WTC11 (cell line): ENCODE data around the gene GRAMD1B. TPM values are rescaled to one million over a fixed set of nuclear protein-coding genes. Genes with fewer than 3 reads are reported as not detected.
A peak's percentile ranks its signal among the peaks of the same experiment; 100 is the strongest.
"Not testable (repeated sequence)": the region's sequence is repeated elsewhere in the genome, so short reads cannot be mapped to it uniquely, and the experiment has no call there.

Experiments
- ATAC-seq: fragments of 200-7000 bp; cut with Tn5 transposase; 2 replicates; pipeline ENCODE4 v1.10.0; 2021; ENCODE audit warnings: mild to moderate bottlenecking, moderate library complexity
- CTCF ChIA-PET: fragments of 300-600 bp; sonication (Branson Sonifier 250); formaldehyde crosslinking; loops from one replicate; lab custom pipeline; 2021; ENCODE audit warnings: antibody characterized with exemption; lab: Charles Lee
- POLR2A ChIA-PET: fragments of 350-600 bp; sonication (Branson Sonifier 250); formaldehyde crosslinking; loops from one replicate; lab custom pipeline; 2021; ENCODE audit warnings: antibody characterized with exemption; lab: Charles Lee
- DNase-seq: peaks from one replicate; pipeline ENCODE4 v3.0.0; 2021; ENCODE audit warnings: low spot score
- H3K27ac Mint-ChIP-seq: 2 replicates; pipeline ENCODE4 v1.8.0; 2021; ENCODE audit warnings: mixed read lengths
- H3K27me3 Mint-ChIP-seq: 2 replicates; pipeline ENCODE4 v1.8.0; 2021; ENCODE audit warnings: low read depth, mild to moderate bottlenecking, moderate library complexity, mixed read lengths
- H3K36me3 Mint-ChIP-seq: 2 replicates; pipeline ENCODE4 v1.8.0; 2021; ENCODE audit warnings: mixed read lengths
- H3K4me1 Mint-ChIP-seq: 2 replicates; pipeline ENCODE4 v1.8.0; 2022; ENCODE audit warnings: mixed read lengths
- H3K4me3 Mint-ChIP-seq: 2 replicates; pipeline ENCODE4 v1.8.0; 2021; ENCODE audit warnings: mild to moderate bottlenecking, moderate library complexity, mixed read lengths
- H3K9me3 Mint-ChIP-seq: 2 replicates; pipeline ENCODE4 v1.8.0; 2021; ENCODE audit warnings: mixed read lengths
- ATF1 ChIP-seq: sonication (generic); formaldehyde crosslinking; IDR thresholded peaks from 2 replicates; pipeline ENCODE4 v1.8.1; 2023; ENCODE audit warnings: mild to moderate bottlenecking, moderate library complexity, missing genetic modification reagents
- CBFB ChIP-seq: sonication (generic); formaldehyde crosslinking; IDR thresholded peaks from 2 replicates; pipeline ENCODE4 v1.8.1; 2022; ENCODE audit warnings: mild to moderate bottlenecking, low read depth, missing genetic modification reagents
- CTCF ChIP-seq: fragments of 200-600 bp; IDR thresholded peaks from 2 replicates; pipeline ENCODE4 v1.8.0; 2022; ENCODE audit warnings: antibody characterized with exemption
- E2F4 ChIP-seq: sonication (generic); formaldehyde crosslinking; IDR thresholded peaks from 2 replicates; pipeline ENCODE4 v1.8.1; 2022; ENCODE audit warnings: low read depth, mild to moderate bottlenecking, moderate library complexity, missing genetic modification reagents, borderline replicate concordance
- HMGXB4 ChIP-seq: sonication (generic); formaldehyde crosslinking; IDR thresholded peaks from 2 replicates; pipeline ENCODE4 v1.8.1; 2023; ENCODE audit warnings: mild to moderate bottlenecking, moderate library complexity, missing genetic modification reagents
- MLX ChIP-seq: sonication (generic); formaldehyde crosslinking; IDR thresholded peaks from 2 replicates; pipeline ENCODE4 v1.8.1; 2023; ENCODE audit warnings: mild to moderate bottlenecking, missing genetic modification reagents, moderate library complexity
- PRDM15 ChIP-seq: sonication (generic); formaldehyde crosslinking; IDR thresholded peaks from 2 replicates; pipeline ENCODE4 v1.8.0; 2022; ENCODE audit warnings: missing genetic modification reagents
- SP1 ChIP-seq: sonication (generic); formaldehyde crosslinking; conservative IDR thresholded peaks from 2 replicates; pipeline ENCODE4 v1.8.1; 2022; ENCODE audit warnings: missing genetic modification reagents
- ZBTB43 ChIP-seq: sonication (generic); formaldehyde crosslinking; IDR thresholded peaks from 2 replicates; pipeline ENCODE4 v1.8.1; 2023; ENCODE audit warnings: mild to moderate bottlenecking, missing genetic modification reagents
- ZNF416 ChIP-seq: fragments of 250-450 bp; sonication (Bioruptor Pico); IDR thresholded peaks from 2 replicates; pipeline ENCODE4 v1.9.0; 2021; ENCODE audit warnings: mild to moderate bottlenecking, inconsistent platforms
- total RNA-seq: library from RNA; stranded (reverse); gene quantifications from 3 replicates; pipeline ENCODE4 v1.2.3, GENCODE V29; 2021

GRAMD1B gene
- total RNA-seq, 1 experiment from 2014 or later: 31.5 TPM

- TF ChIP-seq PRDM15 (CRISPR knock-in tag): no peak
- no peak for TF ChIP-seq ATF1
- TF ChIP-seq CBFB (CRISPR knock-in tag): no peak
- no peak for TF ChIP-seq CTCF
- no peak for TF ChIP-seq SP1
- TF ChIP-seq MLX (CRISPR knock-in tag): no peak
- no peak for TF ChIP-seq ZNF416
- TF ChIP-seq, all 79 proteins: peak for 0
Measured at GRCh38 chr11:123569393-123569792, 139.3 kb downstream of the GRAMD1B start (continued).

GRCh38 chr11:123570939-123571580 is 141.0 kb downstream of the GRAMD1B start:
- 0 out of 2 replicates have a peak overlapping the region, but pooled peaks have one; percentile 12 for H3K27ac Mint-ChIP-seq
- ChIA-PET POLR2A (no interaction called here), CTCF (interaction anchor here (0.8 to 5.1 kb wide), 6 partner anchors 9 to 164 kb away, joined by 3 to 27 read pairs (median 7); no protein-coding TSS in a partner anchor)

GRCh38 chr11:123572791-123573190 is 142.7 kb downstream of the GRAMD1B start:
- POLR2A ChIA-PET, H3K4me3 Mint-ChIP-seq, H3K9me3 Mint-ChIP-seq, H3K36me3 Mint-ChIP-seq, H3K27me3 Mint-ChIP-seq, ATAC-seq, H3K27ac Mint-ChIP-seq, DNase-seq: not testable (repeated sequence)
- CTCF ChIA-PET: interaction anchor here (0.7 to 5.1 kb wide), 8 partner anchors 8 to 377 kb away, joined by 3 to 27 read pairs (median 4); no protein-coding TSS in a partner anchor
- H3K4me1 Mint-ChIP-seq: peaks cover 66% of the 10 kb centered on the region

More at GRCh38 chr11:123570939-123571580, 141.0 kb downstream of the GRAMD1B start:
- Mint-ChIP-seq H3K9me3 (no peaks in the 10 kb centered on the region), H3K36me3 (no peaks in the 10 kb centered on the region), H3K4me3 (no peak overlapping the region), H3K27me3 (no peaks in the 10 kb centered on the region), H3K4me1 (peaks cover 61% of the 10 kb centered on the region)
- DNase-seq: no peak
- ATAC-seq: no peak
- TF ChIP-seq HMGXB4 (CRISPR knock-in tag) (no peak), ZNF416 (no peak), ZBTB43 (no peak), E2F4 (CRISPR knock-in tag) (no peak)
